PFSK-1 (cell line): ENCODE data around the gene FRMPD4.

Experiments used
- FOXP2 ChIP-seq: optimal IDR thresholded peaks from 2 replicates; pipeline ENCODE3; 2011; ENCODE audit warnings: borderline replicate concordance, control low read depth, inconsistent platforms; ENCODE audit not compliant: insufficient read depth; ENCODE audit errors: extremely low read length, extremely low read depth
- POLR2AphosphoS5 ChIP-seq: IDR thresholded peaks from 2 replicates; pipeline ENCODE4 v1.6.1; 2012; ENCODE audit warnings: low read depth, mild to moderate bottlenecking, control low read depth, low read length, moderate library complexity
- SIN3A ChIP-seq: IDR thresholded peaks from 2 replicates; pipeline ENCODE4 v1.6.1; 2012; ENCODE audit warnings: mild to moderate bottlenecking, low read length, moderate library complexity, borderline replicate concordance; ENCODE audit not compliant: insufficient read depth
- TAF1 ChIP-seq: IDR thresholded peaks from 2 replicates; pipeline ENCODE4 v1.6.1; 2012; ENCODE audit warnings: low read length, control low read depth, borderline replicate concordance; ENCODE audit not compliant: insufficient read depth
- TF ChIP-seq, protein P1 (sequence below), 2 experiments: IDR thresholded peaks; 2 replicates each; pipeline versions ENCODE4 v1.6.1 to v1.8.0; 2011 to 2012; ENCODE audit warnings: low read depth in 2 of 2, low read length in 2 of 2, control low read depth in 1 of 2, inconsistent platforms in 1 of 2, mild to moderate bottlenecking in 1 of 2, moderate library complexity in 1 of 2; ENCODE audit not compliant: insufficient read depth in 1 of 2

The FRMPD4 gene

GRCh38 chrX:12245650-12246645, 107.7 kb downstream of the FRMPD4 start:
- TF ChIP-seq, protein P1, sequence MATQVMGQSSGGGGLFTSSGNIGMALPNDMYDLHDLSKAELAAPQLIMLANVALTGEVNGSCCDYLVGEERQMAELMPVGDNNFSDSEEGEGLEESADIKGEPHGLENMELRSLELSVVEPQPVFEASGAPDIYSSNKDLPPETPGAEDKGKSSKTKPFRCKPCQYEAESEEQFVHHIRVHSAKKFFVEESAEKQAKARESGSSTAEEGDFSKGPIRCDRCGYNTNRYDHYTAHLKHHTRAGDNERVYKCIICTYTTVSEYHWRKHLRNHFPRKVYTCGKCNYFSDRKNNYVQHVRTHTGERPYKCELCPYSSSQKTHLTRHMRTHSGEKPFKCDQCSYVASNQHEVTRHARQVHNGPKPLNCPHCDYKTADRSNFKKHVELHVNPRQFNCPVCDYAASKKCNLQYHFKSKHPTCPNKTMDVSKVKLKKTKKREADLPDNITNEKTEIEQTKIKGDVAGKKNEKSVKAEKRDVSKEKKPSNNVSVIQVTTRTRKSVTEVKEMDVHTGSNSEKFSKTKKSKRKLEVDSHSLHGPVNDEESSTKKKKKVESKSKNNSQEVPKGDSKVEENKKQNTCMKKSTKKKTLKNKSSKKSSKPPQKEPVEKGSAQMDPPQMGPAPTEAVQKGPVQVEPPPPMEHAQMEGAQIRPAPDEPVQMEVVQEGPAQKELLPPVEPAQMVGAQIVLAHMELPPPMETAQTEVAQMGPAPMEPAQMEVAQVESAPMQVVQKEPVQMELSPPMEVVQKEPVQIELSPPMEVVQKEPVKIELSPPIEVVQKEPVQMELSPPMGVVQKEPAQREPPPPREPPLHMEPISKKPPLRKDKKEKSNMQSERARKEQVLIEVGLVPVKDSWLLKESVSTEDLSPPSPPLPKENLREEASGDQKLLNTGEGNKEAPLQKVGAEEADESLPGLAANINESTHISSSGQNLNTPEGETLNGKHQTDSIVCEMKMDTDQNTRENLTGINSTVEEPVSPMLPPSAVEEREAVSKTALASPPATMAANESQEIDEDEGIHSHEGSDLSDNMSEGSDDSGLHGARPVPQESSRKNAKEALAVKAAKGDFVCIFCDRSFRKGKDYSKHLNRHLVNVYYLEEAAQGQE (IDR thresholded peaks at IDR 0.05; ENCODE audit: insufficient read depth in 1 of 2, low read depth in 2 of 2, low read length in 2 of 2): no peak
- TF ChIP-seq TAF1 (no peak), POLR2AphosphoS5 (no peak), FOXP2 (no peak), SIN3A (no peak)

- TF ChIP-seq SIN3A (no peak), TAF1 (no peak), FOXP2 (no peak), POLR2AphosphoS5 (no peak)
- TF ChIP-seq, protein P1 (IDR thresholded peaks at IDR 0.05; ENCODE audit: insufficient read depth in 1 of 2, low read depth in 2 of 2, low read length in 2 of 2): no peak
These were observed 111.7 kb downstream of the FRMPD4 start for GRCh38 chrX:12249997-12250396.

DNA sequence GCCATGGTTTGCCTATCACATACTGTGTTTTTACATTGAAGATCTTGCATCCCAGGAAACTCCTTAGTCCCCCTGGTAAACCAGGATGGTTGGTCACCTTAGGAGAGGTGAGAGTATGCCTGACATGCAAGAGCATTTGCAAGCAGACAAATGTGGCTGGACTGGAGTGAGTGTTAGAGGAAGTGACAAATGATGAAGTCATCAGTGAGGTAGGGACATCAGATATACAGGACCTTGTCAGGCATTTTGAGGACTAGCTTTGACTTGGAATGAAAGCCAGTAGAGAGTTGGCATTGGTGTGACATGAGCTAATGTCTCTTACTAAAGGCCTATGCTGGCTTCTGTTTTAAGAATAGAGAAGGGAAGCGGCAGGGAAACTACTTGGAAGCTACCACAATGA, 124.9 kb downstream of the FRMPD4 start:
- TF ChIP-seq TAF1: no peak
- no peak for TF ChIP-seq FOXP2

DNA sequence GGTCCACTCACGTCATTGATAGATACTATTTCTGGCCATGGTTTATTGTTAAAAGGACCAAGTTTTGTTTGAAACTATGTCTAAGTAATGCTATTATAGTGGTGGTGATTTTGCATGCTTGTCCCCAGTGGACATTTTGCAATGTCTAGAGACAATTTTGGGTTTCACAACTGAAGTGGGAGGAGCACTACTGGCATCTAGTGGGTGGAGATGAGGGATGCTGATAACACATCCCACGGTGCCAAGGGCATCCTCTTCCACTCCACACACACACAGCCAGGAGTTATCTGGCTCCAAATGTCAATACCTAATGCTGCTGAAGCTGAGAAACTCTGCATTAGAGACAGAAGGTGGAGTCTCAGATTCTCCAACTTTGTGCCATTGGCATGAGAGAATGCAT, 131.2 kb downstream of the FRMPD4 start:
- TF ChIP-seq POLR2AphosphoS5 (no peak), FOXP2 (no peak), TAF1 (no peak), SIN3A (no peak)
- TF ChIP-seq, protein P1 (IDR thresholded peaks at IDR 0.05; ENCODE audit: insufficient read depth in 1 of 2, low read depth in 2 of 2, low read length in 2 of 2): no peak

GRCh38 chrX:12278151-12278550, 139.9 kb downstream of the FRMPD4 start:
- TF ChIP-seq FOXP2 (no peak), POLR2AphosphoS5 (no peak), SIN3A (no peak), TAF1 (no peak)
- TF ChIP-seq, protein P1 (IDR thresholded peaks at IDR 0.05; ENCODE audit: insufficient read depth in 1 of 2, low read depth in 2 of 2, low read length in 2 of 2): no peak
